ENCODE results near the gene HAUS6. TPM values are rescaled to one million over a fixed set of nuclear protein-coding genes. Genes with fewer than 3 reads are reported as not detected.
A peak's percentile ranks its signal among the peaks of the same experiment; 100 is the strongest.
"Not testable (repeated sequence)": the region's sequence is repeated elsewhere in the genome, so short reads cannot be mapped to it uniquely, and the experiment has no call there.

Gene HAUS6, protein sequence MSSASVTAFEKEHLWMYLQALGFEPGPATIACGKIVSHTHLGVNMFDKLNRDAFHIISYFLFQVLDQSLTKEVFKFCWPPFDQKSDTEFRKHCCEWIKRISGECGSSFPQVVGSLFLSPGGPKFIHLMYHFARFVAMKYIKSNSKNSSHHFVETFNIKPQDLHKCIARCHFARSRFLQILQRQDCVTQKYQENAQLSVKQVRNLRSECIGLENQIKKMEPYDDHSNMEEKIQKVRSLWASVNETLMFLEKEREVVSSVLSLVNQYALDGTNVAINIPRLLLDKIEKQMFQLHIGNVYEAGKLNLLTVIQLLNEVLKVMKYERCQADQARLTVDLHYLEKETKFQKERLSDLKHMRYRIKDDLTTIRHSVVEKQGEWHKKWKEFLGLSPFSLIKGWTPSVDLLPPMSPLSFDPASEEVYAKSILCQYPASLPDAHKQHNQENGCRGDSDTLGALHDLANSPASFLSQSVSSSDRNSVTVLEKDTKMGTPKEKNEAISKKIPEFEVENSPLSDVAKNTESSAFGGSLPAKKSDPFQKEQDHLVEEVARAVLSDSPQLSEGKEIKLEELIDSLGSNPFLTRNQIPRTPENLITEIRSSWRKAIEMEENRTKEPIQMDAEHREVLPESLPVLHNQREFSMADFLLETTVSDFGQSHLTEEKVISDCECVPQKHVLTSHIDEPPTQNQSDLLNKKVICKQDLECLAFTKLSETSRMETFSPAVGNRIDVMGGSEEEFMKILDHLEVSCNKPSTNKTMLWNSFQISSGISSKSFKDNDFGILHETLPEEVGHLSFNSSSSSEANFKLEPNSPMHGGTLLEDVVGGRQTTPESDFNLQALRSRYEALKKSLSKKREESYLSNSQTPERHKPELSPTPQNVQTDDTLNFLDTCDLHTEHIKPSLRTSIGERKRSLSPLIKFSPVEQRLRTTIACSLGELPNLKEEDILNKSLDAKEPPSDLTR
- total RNA-seq (2014; rRNA removed) = 29.0 and 29.2 TPM in 2 replicates
- polyA plus RNA-seq (2012) = 4.6 TPM

DNA sequence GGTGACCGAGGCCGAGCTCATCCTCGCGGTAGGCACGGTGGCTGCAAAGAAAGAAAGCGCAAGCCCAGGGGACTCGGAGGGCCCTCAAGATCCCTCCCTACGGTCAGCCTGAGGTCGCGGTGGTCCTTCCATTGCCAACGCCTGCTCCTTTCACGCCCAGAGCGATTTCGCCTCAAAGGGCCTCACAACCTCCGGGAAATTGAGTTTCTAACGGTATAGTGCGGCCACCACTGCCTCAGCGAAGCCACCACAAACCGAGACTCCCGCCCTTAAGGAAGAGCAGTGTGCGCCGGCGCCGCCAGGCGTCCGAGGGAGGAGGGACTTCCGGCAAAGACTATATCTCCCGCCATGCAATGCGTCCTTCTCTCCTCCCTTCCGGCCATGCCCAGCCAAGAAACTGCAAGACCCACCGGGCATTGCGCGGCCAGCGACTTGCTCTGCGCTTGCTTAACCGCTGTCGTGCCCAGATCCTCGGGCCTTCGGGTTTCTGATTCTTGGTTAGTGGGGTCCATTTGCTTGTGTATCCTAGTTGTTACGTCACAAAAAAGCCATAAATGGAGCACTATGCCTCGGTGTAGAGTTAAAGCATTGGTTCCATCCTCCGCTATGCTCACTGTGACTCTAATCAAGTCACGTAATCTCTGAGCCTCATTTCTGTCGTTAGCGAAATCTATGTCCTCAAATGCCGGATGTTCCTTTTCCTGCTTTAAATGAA lies at the start of gene HAUS6:
Gene HAUS6 (minus strand): TSS at position 274 of the 715 bp plus-strand sequence. CDS start 253 bp downstream, at position 21.
- DNase-seq (ENCODE audit: low read depth) = peak; percentile 96

DNA sequence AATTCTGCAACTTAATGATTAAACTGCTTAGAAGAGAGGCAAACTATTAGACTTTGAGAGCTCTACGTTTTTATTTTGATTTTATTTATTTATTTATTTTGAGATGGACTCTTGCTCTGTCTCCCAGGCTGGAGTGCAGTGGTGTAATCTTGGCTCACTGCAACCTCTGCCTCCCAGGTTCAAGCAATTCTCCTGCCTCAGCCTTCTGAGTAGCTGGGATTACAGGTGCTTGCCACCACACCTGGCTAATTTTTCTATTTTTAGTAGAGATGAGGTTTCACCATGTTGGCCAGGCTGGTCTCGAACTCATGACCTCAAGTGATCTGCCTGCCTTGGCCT lies 49.4 kb upstream of the HAUS6 start:
- DNase-seq (ENCODE audit: low read depth) = not testable (repeated sequence)

DNA sequence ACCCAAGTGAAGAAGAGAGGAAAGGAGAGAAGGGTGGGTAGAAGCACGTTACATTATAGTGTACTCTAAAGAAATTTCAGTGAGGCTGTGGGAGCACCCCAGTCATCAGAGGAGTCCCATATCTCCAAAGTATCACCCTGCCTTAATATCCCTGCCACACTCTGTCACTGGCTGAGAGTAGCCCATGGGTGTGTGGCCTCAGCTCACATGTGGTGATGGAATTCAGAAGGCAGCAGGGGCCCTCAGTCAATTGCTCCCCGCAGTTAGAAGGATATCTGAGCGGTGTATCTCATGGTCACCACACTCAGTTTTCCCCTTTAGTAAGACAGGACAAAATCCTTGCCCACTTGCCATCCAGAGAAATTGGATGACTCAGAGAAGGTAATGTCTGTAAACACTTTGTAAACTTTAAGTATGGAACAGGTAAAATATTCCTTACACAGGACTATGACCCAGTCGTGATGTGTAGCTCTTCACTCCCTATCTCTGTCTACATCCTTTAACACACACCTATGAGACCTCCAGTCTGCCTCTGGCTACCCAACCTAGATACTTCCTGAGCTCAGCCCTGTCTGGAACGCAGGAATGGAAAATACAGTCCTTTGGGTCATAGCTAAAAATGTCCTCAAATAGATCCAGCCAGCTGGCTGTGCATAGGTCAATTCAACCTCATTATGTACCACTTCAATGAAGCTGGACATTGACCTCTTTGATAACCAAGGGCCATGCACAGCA lies 48.9 kb upstream of the HAUS6 start:
- no peak for DNase-seq (ENCODE audit: low read depth)

DNA sequence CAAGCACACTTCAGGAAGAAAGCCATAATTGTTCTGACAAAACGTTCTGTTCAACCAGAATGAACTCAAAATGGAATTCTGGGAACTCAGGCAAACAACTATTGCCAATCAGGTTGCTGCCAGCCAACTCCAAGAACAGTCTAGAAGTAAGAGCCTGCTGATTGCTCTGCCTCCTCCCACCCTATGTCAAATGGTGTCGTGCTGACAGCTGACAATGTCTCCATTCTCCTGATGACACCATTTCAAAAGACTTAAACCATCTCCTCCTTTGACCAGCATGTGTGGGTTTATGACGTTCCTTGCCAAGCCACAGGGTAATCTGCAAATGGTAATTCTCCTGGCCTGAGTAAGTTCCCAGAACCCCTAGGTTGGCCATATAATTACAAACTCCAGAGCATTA lies 46.5 kb upstream of the HAUS6 start:
- DNase-seq (ENCODE audit: low read depth) = peak; percentile 55

DNA sequence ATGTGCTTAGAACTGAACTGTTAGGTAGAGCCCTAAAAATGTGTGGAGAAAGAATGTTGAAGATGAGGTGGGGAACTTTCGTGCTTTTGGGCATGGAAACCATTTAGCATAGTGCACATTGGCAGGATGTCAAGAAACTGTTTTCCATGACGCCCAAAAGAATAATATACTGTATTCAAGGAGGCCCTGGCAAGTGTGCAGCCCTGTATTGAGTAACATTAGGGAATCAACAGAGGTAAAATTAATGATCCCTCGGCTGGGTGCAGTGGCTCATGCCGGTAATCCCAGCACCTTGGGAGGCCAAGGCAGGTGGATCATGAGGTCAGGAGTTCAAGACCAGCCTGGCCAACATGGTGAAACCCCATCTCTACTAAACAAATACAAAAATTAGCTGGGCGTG lies 45.5 kb upstream of the HAUS6 start:
- no peak for DNase-seq (ENCODE audit: low read depth)

DNA sequence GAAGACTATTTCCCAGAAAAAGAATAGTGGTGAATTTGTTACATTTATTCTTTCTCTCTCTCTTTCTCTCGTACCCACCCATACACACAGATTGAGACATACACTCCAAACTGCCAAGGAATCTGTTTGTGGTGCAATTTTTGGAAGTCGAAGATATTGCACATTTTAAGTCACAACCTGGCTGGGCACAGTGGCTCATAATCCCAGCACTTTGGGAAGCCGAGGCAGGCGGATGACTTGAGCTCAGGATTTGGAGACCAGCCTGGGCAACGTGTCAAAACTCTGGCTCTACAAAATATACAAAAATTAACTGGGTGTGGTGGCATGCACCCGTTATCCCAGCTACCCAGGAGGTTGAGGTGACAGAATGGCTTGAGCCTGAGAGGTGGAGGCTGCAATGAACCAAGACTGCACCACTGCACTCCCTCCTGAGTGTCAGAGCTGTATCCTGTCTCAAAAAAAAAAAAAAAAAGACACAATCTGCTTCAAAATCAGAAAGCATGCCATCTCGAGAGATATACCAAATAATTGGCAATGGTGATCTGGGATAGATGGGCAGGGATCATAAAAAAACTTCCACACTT lies 43.8 kb upstream of the HAUS6 start:
- DNase-seq (ENCODE audit: low read depth) = no peak

DNA sequence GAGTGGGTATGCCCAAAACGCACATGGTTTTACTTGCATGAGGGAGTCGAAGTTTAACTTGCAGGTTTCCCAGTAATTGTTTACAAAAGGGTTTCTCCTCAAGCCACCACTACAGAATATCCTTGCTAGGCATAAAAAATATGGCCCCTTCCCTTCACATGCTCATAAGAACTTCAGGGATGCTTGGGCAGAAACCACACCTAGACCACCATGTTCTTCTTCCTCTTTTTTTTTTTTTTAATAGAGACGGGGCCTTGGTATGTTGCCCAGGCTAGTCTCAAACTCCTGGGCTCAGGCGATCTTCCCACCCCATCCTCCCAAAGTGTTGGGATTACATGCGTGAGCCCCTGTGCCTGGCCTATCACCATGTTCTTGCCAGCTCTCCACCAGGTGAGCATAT lies 43.2 kb upstream of the HAUS6 start:
- no peak for DNase-seq (ENCODE audit: low read depth)

DNA sequence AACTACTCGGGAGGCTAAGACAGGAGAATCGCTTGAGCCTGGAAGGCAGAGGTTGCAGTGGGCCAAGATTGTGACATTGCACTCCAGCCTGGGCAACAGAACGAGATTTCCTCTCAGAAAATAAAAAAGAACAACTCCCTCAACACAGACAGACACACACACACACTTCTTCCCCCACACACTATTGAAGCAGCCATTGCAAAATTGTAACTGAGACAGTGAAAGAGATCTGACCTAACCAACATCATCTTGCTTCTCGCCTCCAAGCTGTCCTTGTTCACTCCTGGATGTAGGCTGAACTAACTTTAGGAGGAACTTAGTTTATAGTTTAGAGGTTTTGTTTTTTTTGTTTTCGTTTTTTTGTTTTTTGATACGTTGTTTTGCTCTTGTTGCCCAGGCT lies 37.6 kb upstream of the HAUS6 start:
- DNase-seq (ENCODE audit: low read depth) = no peak

DNA sequence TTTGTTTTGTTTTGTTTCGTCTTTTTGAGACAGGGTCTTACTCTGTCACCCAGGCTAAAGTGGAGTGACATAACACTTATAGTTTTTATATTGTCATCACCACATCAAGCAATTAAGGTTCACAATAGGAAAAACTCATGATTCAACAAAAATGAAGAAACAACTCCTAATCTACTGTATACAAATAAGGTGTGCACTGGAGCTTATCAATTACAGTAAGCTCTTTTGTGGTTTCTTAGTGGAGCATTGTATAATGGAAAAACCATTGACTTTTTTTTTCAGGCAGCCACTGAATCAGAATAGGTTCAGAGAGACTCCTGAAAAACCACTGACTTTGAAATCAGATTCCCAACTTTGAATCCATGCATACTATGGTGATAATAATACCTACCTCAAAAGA lies 35.4 kb upstream of the HAUS6 start:
- DNase-seq (ENCODE audit: low read depth) = no peak

DNA sequence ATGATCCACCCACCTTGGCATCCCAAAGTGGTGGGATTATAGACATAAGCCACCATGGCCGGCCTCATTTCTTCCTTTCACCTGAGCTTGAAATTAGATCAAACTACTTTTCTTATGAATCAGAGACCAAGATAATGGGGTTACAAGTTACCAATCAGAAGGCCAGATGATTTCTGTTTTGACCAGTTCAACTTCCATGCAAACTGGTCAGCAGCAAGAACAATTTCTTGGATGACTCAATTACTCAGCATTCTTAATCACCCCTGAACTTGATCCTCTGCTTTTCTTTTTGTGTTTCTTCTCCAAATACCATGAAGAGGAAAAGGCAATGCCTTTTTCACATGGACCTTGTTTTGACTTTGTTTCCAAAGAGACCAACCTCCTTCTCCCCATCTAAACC lies 34.6 kb upstream of the HAUS6 start:
- peak; percentile 70 for DNase-seq (ENCODE audit: low read depth)

DNA sequence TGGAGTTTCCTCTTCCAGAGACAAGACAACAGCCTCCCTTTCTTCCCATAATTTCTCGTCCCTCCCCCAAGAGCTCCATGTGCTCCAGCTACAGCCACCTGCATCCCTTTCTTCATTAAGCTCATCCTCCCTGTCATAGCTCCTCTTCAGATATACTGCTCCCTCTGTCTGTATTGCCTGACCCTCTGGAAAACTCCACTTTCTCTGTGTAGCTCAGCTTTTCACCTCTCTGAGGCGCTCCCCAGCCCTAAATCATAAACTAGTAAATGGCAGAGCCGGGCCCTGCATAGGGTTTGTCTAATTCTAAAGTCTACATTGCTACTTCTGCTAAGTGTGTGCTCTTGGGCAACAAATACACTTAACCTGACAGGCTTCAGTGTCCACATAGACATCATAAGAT lies 33.4 kb upstream of the HAUS6 start:
- DNase-seq (ENCODE audit: low read depth) = no peak

DNA sequence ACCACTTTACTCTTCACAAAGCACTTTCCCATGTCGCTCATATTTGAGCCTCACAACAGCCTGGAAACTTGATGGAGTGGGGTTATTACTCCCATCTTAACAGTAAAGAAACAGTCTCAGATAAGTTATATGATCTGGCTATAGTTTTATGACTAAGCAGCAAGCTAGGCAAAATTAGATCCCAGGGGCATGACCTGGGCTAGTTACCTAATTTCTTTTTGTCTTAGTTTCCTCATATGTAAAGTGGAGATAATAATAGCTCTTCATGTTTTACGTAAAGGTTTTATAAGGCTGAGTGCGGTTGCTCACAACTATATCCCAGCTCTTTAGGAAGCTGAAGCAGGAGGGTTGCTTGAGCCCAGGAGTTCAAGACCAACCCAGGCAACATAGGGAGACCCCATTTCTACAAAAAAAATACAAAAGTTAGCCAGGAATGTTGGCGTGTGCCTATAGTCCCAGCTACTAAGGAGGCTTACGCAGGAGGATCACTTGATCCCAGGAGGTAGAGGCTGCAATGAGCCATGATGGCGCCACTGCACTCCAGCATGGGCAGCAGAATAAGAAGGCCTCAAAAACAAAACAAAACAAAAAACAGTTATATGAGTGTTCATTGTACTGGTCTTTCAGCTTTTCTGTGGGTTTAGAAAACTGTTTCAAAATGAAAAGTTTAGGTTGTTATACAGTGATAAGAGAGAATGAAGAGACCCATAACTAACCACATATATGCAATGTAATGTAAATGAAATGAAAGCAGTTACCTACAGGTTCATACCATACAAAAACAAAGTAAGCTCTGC lies 31.0 kb upstream of the HAUS6 start:
- no peak for DNase-seq (ENCODE audit: low read depth)

DNA sequence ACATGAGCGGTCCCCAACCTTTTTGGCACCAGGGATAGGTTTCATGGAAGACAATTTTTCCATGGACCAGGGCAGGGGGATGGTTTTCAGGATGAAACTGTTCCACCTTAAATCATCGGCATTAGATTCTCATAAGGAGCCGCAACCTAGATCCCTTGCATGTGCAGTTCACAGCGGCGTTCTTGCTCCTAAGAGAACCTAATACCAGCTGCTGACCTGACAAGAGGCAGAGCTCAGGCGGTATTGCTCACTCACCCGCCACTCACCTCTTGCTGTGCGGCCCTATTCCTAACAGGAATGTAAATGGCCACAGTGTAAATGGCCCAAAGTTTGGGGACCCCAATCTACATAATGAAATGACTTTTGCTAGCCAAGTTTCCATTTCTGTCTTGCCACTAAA lies 27.7 kb upstream of the HAUS6 start:
- no peak for DNase-seq (ENCODE audit: low read depth)

DNA sequence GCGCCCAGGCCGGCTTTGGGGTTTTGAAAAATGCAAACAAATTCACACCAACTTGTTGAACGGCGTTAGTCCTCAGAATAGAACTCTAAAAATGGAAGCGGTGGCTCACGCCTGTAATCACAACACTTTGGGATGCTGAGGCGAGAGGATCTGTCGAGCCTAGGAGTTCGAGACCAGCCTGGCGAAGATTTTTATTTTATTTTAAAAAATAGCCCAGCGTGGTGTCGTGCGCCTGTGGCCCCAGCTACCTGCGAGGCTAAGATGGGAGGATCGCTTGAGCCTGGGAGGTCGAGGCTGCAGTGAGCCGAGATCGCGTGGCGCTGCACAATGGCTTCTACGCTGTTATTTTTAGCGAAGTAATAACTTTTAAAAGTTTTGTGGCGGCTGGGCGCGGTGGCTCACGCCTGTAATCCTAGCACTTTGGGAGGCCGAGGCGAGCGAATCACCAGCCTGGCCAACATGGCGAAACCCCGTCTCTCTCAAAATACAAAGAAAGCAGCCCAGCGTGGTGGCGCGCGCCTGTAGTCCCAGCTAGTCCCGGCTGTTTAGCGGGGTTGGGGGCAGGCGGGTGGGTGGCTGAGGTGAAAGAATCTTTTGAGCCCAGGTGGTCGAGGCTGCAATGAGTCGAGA lies 25.3 kb upstream of the HAUS6 start:
- peak; percentile 33 for DNase-seq (ENCODE audit: low read depth)

DNA sequence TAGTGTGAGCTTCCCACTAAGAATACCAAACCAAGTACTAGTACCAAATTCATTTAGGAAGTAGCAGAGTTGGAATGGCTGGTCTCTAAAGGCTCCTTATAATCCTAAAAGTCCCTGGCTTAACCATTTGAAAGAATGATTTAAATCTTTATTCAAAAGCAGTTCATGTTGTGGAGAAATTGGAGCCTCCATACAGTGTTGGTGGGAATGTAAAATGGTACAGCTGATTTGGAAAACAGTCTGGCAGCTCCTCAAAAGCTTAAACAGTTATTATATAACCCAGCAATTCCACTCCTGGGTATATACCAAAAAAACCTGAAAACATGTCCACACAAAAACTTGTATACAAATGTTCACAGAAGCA lies 21.7 kb upstream of the HAUS6 start:
- no peak for DNase-seq (ENCODE audit: low read depth)

DNA sequence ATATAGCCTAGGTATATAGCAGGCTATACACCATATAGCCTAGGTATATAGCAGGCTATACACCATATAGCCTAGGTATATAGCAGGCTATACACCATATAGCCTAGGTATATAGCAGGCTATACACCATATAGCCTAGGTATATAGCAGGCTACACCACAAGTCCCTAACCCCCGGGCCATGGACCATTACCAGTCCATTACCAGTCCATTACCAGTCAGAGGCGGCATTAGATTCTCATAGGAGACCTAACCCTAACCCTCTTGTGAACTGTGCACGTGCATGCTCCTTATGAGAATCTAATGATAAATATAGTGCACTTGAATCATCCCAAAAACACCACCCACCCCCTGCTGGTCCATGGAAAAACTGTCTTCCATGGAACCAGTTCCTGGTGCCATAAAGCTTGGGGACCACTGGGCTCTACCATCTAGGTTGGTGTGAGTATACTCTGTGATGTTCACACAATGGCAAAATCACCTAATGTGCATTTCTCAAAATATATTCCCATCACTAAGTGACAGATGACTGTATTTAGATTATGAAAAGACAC lies 19.9 kb upstream of the HAUS6 start:
- no peak for DNase-seq (ENCODE audit: low read depth)

DNA sequence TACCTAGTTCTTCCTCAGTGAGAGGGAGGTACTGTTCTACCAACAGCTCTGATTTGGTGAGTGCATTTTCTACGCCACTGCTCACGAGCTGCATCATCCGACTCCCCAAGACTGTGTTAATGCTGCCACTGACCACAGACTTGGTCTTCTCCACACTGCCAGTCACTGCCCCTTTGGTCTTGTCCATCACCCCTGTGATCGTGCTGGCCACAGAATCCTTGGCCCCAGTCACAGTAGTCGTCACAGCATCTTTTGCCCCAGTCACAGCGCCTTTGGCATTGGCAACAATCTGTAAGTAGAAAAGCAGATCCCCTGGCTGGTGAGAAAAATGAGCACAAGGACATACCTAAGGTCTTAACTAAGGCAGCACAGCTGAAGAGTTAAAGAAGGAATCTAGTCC lies 18.2 kb upstream of the HAUS6 start:
- DNase-seq (ENCODE audit: low read depth) = no peak

DNA sequence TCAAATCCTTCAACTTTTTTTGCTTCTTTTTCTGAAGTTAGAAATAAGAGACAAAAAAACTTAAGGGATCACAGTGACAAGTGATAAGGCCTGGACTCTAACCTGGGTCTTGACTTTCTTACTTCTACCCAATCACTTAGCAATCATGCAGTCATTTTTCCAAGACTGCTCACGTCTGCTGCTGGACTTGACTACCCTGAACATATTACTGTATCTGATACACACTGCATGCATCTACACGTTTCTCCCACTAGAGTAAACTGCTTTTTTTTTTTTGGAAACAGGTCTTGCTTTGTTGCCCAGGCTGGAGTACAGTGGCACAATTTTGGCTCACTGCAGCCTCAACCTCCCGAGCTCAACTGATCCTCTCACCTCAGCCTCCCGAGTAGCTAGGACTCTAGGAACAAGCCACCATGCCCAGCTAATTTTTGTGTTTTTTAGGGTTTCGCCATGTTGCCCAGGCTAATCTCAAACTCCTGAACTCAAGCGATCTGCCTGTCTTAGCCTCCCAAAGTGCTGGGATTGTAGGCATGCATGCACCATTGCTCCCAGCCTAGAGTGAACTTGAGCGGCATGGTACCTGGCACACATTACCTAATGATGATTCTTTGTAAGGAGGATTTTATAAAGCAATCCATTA lies 17.2 kb upstream of the HAUS6 start:
- no peak for DNase-seq (ENCODE audit: low read depth)

DNA sequence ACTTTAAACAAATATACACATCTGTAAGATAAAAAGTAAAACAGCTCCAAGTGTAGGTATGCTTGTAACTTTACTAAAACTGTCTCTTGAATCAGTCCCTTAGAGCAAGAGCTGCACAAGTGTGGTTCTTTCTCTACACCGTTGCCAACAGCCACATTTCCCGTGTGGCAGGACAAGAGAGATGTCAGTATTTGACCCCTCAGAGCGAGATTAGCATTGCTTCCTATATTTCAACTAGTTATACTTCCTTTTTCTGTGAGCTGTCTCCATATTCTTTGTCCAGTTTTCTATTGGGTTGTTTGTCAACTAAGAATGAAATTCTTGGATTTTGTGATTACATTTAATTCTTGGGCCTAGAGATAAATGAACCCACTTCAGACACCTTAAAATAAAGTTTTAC lies 16.5 kb upstream of the HAUS6 start:
- DNase-seq (ENCODE audit: low read depth) = no peak

Data from LHCN-M2 (cell line).